ENCODE measurements around the gene ZNF816. TPM values are rescaled to one million over a fixed set of nuclear protein-coding genes. Genes with fewer than 3 reads are reported as not detected.
A peak's percentile ranks its signal among the peaks of the same experiment; 100 is the strongest.
"Not testable (repeated sequence)": the region's sequence is repeated elsewhere in the genome, so short reads cannot be mapped to it uniquely, and the experiment has no call there.

Gene ZNF816
- total RNA-seq, 1 donor from 2014 or later, result 14.8 TPM

GRCh38 chr19:52987221-52987620, 24.5 kb upstream of the ZNF816 start:
- TF ChIP-seq CTCF (IDR thresholded peaks at IDR 0.05; ENCODE audit: unreplicated experiment), result no peak
- H3K36me3 Mint-ChIP-seq, result peaks cover 57% of the 10 kb centered on the region
- no peak for DNase-seq (ENCODE audit: low spot score in 2 of 2, unreplicated experiment in 2 of 2)
- H3K9me3 Mint-ChIP-seq, result peaks cover 31% of the 10 kb centered on the region
- no peak overlapping the region for H3K4me3 Mint-ChIP-seq
- no peaks in the 10 kb centered on the region for H3K27me3 Mint-ChIP-seq (ENCODE audit: low read depth)
- H3K27ac Mint-ChIP-seq, result no peak overlapping the region
- peaks cover 6% of the 10 kb centered on the region for H3K4me1 Mint-ChIP-seq

GRCh38 chr19:52983167-52983566, 20.5 kb upstream of the ZNF816 start:
- H3K27ac Mint-ChIP-seq; H3K4me3 Mint-ChIP-seq; H3K4me1 Mint-ChIP-seq; DNase-seq (ENCODE audit: low spot score in 2 of 2, unreplicated experiment in 2 of 2); H3K27me3 Mint-ChIP-seq (ENCODE audit: low read depth): not testable (repeated sequence)
- H3K36me3 Mint-ChIP-seq, result peaks cover 55% of the 10 kb centered on the region
- H3K9me3 Mint-ChIP-seq, result peaks cover 31% of the 10 kb centered on the region

DNA sequence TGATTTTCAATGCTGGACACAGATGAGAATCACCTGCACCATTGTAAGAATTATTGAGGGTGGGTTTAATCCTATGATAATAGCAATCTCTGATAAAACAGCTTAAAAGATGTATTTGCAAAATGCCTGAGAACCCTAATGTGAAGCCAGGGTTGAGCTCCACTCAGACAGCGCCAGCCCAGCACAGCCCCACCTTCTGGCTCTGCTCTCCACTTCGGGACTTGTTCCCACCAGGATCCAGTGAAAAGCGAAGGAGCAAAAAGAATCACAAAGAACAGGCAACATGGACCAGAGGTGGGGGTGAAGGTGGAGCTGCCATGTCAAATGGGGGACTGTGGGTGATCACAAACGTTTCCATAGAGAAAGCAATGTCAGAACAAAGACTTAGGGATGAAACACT, 18.6 kb upstream of the ZNF816 start:
- no peak overlapping the region for H3K27ac Mint-ChIP-seq
- no peaks in the 10 kb centered on the region for H3K27me3 Mint-ChIP-seq (ENCODE audit: low read depth)

GRCh38 chr19:52967772-52968171, 5.1 kb upstream of the ZNF816 start:
- no peak for DNase-seq (ENCODE audit: low spot score in 2 of 2, unreplicated experiment in 2 of 2)
- no peak for TF ChIP-seq CTCF (IDR thresholded peaks at IDR 0.05; ENCODE audit: unreplicated experiment)
- Mint-ChIP-seq H3K27ac (no peak overlapping the region), H3K4me3 (no peak overlapping the region), H3K27me3 (ENCODE audit: low read depth) (no peaks in the 10 kb centered on the region), H3K4me1 (peaks cover 11% of the 10 kb centered on the region), H3K9me3 (peaks cover 29% of the 10 kb centered on the region), H3K36me3 (peaks cover 42% of the 10 kb centered on the region)

More for the DNA sequence above, 18.6 kb upstream of the ZNF816 start:
- H3K4me3 Mint-ChIP-seq, result no peak overlapping the region
- peaks cover 40% of the 10 kb centered on the region for H3K36me3 Mint-ChIP-seq
- no peaks in the 10 kb centered on the region for H3K4me1 Mint-ChIP-seq
- no peak for DNase-seq (ENCODE audit: low spot score in 2 of 2, unreplicated experiment in 2 of 2)
- peaks cover 20% of the 10 kb centered on the region for H3K9me3 Mint-ChIP-seq
- TF ChIP-seq CTCF (IDR thresholded peaks at IDR 0.05; ENCODE audit: unreplicated experiment), result no peak

- Mint-ChIP-seq H3K27me3 (ENCODE audit: low read depth) (no peaks in the 10 kb centered on the region), H3K36me3 (peaks cover 40% of the 10 kb centered on the region), H3K27ac (peak overlapping the region; percentile 98), H3K4me3 (peak overlapping the region; percentile 95), H3K4me1 (peaks cover 27% of the 10 kb centered on the region), H3K9me3 (peaks cover 15% of the 10 kb centered on the region)
- DNase-seq (ENCODE audit: low spot score in 2 of 2, unreplicated experiment in 2 of 2), result peak; percentile 33 to 62
- no peak for TF ChIP-seq CTCF (IDR thresholded peaks at IDR 0.05; ENCODE audit: unreplicated experiment)
These were observed 552 bp upstream of the ZNF816 start for GRCh38 chr19:52963247-52963618.

DNA sequence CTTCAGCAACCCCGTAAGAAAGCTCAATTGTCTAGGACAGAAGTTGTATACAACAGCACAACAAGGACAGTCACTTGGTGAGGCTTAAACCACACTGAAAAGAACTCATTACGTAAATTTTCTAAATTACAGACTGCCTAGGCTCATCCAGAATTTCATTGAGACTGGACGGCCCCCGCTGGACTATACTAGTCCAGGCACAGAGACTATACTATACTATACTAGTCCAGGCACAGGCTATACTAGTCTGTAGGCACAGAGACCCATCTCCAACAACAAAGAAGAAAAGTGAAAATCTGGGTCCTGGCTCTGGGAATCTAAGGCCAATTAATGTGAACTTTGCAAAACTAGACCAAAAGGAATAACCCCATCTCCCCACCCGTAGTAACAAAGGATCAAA, 700 bp downstream of the ZNF816 start:
- H3K36me3 Mint-ChIP-seq, result peaks cover 40% of the 10 kb centered on the region
- TF ChIP-seq CTCF (IDR thresholded peaks at IDR 0.05; ENCODE audit: unreplicated experiment), result no peak
- peak overlapping the region; percentile 98 for H3K27ac Mint-ChIP-seq

More for the DNA sequence above, 700 bp downstream of the ZNF816 start:
- peak overlapping the region; percentile 95 for H3K4me3 Mint-ChIP-seq
- no peaks in the 10 kb centered on the region for H3K27me3 Mint-ChIP-seq (ENCODE audit: low read depth)
- H3K9me3 Mint-ChIP-seq, result peaks cover 13% of the 10 kb centered on the region
- no peak for DNase-seq (ENCODE audit: low spot score in 2 of 2, unreplicated experiment in 2 of 2)
- peaks cover 27% of the 10 kb centered on the region for H3K4me1 Mint-ChIP-seq

Data from mesothelial cell of epicardium (in vitro differentiated cells).